GM12872 (cell line): Measurements from ENCODE around the gene GSKIP.

Source experiments
- TF ChIP-seq, protein P1 (sequence below): IDR thresholded peaks from 3 replicates; pipeline ENCODE4 v1.5.1; 2011; ENCODE audit warnings: low read depth, mild to moderate bottlenecking, low read length, moderate library complexity; ENCODE audit not compliant: insufficient read depth

Gene GSKIP

DNA sequence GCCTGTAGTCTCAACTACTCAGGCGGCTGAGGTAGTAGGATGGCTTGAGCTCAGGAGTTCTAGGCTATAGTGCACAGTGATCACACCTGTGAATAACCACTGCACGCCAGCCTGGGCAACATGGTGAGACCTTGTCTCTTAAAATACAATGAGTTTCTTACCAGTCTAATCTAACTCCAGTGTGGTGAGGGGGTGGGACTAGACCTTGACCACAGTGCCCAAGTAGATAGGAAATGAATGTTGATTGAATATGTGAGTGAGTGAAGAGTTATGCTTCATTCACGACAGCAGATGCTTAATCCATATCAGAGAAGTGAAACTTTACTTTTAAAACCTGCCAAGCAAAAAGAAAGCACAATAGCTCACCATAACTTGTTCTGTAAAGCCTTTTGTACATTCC lies 17.4 kb downstream of the GSKIP start:
- TF ChIP-seq, protein P1, sequence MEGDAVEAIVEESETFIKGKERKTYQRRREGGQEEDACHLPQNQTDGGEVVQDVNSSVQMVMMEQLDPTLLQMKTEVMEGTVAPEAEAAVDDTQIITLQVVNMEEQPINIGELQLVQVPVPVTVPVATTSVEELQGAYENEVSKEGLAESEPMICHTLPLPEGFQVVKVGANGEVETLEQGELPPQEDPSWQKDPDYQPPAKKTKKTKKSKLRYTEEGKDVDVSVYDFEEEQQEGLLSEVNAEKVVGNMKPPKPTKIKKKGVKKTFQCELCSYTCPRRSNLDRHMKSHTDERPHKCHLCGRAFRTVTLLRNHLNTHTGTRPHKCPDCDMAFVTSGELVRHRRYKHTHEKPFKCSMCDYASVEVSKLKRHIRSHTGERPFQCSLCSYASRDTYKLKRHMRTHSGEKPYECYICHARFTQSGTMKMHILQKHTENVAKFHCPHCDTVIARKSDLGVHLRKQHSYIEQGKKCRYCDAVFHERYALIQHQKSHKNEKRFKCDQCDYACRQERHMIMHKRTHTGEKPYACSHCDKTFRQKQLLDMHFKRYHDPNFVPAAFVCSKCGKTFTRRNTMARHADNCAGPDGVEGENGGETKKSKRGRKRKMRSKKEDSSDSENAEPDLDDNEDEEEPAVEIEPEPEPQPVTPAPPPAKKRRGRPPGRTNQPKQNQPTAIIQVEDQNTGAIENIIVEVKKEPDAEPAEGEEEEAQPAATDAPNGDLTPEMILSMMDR: no peak

DNA sequence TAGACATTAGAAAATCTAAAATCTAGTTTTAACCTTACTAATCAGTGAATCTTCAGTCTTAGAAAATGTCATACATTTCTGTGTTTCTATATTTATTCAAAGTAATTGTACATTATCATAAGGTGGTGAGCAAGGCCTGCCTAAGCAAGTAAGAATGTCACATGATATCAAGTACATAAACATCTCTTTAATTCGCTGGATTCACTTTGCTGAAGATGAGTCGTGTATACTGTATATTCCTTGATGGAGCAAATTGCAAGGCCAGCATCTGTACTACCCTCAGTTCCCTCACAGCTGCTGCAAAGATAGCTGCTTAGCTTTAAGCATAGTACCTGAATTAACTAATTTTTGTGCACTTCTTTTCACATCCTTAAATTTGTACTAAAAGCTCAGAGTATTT lies 20.1 kb downstream of the GSKIP start:
- TF ChIP-seq, protein P1: no peak

DNA sequence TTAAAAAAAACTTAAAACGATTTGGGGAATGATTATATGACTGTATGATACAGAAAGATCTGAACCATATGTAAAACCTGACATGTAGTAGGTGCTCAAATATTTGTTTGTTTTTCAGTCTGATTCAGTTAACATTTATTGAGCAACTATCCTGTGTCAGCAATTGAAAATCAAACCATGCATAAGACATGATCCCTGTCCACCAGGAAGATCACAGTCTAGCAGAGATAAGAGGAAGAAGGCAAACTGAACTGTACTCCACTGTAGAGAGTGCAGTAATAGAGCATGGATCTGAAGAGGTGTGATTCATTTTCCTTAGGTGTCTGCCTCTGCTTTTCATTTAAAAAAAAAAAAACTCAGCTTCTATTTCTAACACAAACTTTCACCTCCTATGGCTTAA lies 20.7 kb downstream of the GSKIP start:
- TF ChIP-seq, protein P1: no peak

DNA sequence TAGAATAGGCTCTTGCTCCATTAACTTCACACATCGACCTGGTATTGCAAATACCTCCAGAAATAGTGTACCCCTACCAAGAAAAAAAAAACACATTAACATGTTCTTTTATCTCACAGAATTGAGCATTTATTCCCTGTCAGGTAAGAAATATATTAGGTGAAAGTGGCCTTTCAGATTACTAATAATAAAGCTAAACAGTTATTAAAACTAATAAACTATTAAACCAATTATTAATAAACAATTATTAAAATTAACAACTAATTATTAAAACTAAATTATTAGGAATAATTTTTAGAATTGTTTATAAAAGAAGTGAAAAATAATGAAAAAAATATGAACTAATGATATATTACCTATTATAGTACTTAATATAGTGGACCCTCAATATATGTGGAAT lies 21.4 kb downstream of the GSKIP start:
- TF ChIP-seq, protein P1: no peak

DNA sequence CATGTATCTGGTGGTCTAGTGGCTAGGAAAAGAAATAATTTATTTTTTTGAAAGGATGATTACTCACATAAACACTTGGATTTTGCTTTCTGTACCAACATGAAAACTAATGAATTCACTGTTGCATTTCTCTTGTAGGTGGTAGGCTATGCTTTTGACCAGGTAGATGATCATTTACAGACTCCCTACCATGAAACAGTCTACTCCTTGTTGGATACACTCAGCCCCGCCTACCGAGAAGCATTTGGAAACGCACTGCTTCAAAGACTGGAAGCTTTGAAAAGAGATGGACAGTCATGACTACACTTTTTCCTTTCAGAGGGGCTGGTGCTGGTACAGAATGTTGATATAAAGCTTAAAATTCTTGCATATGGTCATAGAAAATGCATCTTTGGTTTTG lies 22.1 kb downstream of the GSKIP start:
- TF ChIP-seq, protein P1: no peak

DNA sequence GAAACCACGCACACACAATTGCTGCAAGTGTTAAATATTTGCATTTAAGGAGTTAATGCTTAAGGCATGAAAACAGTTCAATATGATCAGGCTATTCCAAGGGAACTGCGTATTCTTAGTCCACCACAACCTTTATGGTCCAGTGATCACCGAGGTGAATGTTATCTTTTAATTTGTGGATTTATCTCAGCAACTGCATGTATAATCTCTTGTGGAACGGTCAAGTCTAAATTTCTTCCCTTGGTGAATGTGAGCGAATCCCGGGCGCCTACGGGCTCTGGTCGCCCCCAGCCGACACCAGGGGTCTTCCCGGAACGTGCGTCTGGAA lies 27.6 kb downstream of the GSKIP start:
- TF ChIP-seq, protein P1: no peak

DNA sequence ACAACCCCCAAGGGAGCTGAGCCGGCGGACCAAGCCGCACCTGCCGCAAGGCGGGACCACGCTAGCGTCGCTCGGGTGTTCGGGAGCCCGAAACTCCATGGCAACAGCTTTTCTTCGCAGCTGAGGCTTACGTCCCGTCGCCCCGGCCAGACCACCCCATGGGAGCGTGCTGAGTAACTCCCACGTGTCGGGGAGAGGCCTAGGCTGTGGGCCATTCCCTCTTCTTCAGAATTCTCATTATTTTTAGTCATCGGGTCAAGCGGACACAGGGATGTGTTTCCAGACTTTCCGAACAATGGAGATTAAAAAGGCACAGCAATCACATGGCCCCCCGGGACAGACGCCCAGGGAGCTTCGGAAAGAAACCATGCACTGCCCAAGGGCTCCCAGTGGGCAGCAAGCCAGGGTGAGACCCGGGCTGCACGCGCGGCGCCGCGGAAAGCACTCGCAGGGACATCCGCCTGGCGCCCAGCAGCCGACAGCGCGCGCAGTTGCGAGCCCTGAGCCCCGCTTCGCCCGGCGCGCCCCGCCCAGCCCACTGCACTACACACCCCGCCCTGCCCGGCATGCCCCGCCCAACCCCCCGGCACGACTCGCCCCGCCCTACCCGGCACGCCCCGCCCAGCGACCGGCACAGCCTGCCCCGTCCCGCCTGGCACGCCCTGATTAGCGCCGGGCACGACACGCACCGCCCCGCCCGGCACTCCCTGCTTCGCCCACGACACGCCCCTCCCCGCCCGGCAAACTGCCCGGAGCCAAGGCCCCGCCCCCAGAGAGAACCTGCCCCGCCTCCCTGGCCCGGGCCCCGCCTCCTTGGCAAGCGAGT lies 28.2 kb downstream of the GSKIP start:
- TF ChIP-seq, protein P1: 0 out of 3 replicates have a peak, but pooled peaks have one; percentile 3
